SK-N-MC (cell line): ENCODE data around the gene LHB.
"Not testable (repeated sequence)": the region's sequence is repeated elsewhere in the genome, so short reads cannot be mapped to it uniquely, and the experiment has no call there.

ENCODE experiments used
- EZH2 ChIP-seq: fragments of 200-600 bp; sonication (generic); IDR thresholded peaks from one replicate; pipeline ENCODE4 v1.6.1; 2017; ENCODE audit warnings: antibody characterized with exemption
- FOXP2 ChIP-seq: optimal IDR thresholded peaks from 2 replicates; pipeline ENCODE3; 2011; ENCODE audit warnings: mild to moderate bottlenecking, moderate library complexity; ENCODE audit not compliant: insufficient read depth; ENCODE audit errors: extremely low read length, control extremely low read depth
- POLR2AphosphoS5 ChIP-seq: IDR thresholded peaks from 2 replicates; pipeline ENCODE4 v1.6.1; 2012; ENCODE audit warnings: mild to moderate bottlenecking, low read depth, low read length, borderline replicate concordance

DNA sequence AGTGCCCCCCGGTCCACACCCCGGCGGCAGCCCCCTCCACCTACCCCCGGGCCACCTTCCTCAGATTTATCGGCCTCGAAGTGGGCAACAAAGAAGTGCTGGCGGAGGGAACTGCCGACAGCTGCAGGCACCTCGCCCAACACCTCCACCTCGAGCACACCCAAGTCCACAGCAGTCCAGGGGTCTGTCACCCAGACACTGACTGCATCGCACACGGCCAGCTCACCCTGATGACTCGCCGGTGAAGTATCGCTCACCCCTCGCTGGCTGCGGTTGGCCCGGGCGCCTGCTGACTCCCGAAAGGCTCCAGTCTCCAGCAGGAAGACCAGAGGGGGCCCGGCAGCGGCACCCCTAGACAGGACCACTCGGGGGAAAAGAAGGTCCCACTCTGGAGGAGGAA is 8.7 kb upstream of the LHB start:
- not testable (repeated sequence) for TF ChIP-seq POLR2AphosphoS5, EZH2, FOXP2
